IMR-90 (cell line): Measurements from ENCODE around the gene UTP11. TPM values are rescaled to one million over a fixed set of nuclear protein-coding genes. Genes with fewer than 3 reads are reported as not detected.
A peak's percentile ranks its signal among the peaks of the same experiment; 100 is the strongest.

Experiments used
- ATAC-seq: fragments of 200-7000 bp; cut with Tn5 transposase; 2 replicates; pipeline ENCODE4 v1.9.1; 2020; ENCODE audit warnings: low read depth, mild to moderate bottlenecking, moderate library complexity
- BruUV-seq: library from RNA; stranded (reverse); fragments of 400-500 nt; replicated peaks from 2 replicates; lab custom pipeline; 2021; lab: Mats Ljungman, UMichigan
- CTCF ChIA-PET: fragments of 300-600 bp; formaldehyde crosslinking; extraction: SDS; loops from one replicate; lab custom pipeline; 2021; ENCODE audit warnings: antibody characterized with exemption; lab: Yijun Ruan, JAX
- POLR2A ChIA-PET: fragments of 300-600 bp; sonication (Branson Sonifier 250); formaldehyde crosslinking; loops from one replicate; lab custom pipeline; 2022; ENCODE audit warnings: antibody characterized with exemption; ENCODE audit not compliant: unreplicated experiment; lab: Charles Lee
- DNase-seq: peaks from one replicate; pipeline ENCODE4 v3.0.0; 2013
- H2AFZ ChIP-seq: replicated peaks from 2 replicates; pipeline ENCODE3; 2013; ENCODE audit warnings: low read length, mild to moderate bottlenecking; ENCODE audit not compliant: poor library complexity
- H2AK5ac ChIP-seq: 2 replicates; pipeline ENCODE4 v1.6.1; 2013; ENCODE audit warnings: low read depth, low read length, inconsistent platforms
- H2AK9ac ChIP-seq: replicated peaks from 2 replicates; pipeline ENCODE3; 2013; ENCODE audit warnings: mild to moderate bottlenecking, low read depth, low read length, moderate library complexity; ENCODE audit not compliant: poor library complexity
- H2BK120ac ChIP-seq: 2 replicates; pipeline ENCODE4 v1.6.1; 2013; ENCODE audit warnings: low read depth, low read length, inconsistent platforms
- H2BK15ac ChIP-seq: 3 replicates; pipeline ENCODE4 v1.6.1; 2013; ENCODE audit warnings: low read depth, low read length, inconsistent platforms
- H2BK20ac ChIP-seq: 2 replicates; pipeline ENCODE4 v1.6.1; 2013; ENCODE audit warnings: low read depth, mild to moderate bottlenecking, inconsistent platforms, low read length, moderate library complexity
- H2BK5ac ChIP-seq: 2 replicates; pipeline ENCODE4 v1.6.1; 2013; ENCODE audit warnings: mild to moderate bottlenecking, low read depth, low read length, inconsistent platforms; ENCODE audit not compliant: poor library complexity, severe bottlenecking
- H3K14ac ChIP-seq: replicated peaks from 2 replicates; pipeline ENCODE4 v1.6.1; 2013; ENCODE audit warnings: low read depth, low read length, inconsistent platforms
- H3K18ac ChIP-seq: 2 replicates; pipeline ENCODE4 v1.6.1; 2013; ENCODE audit warnings: low read depth, low read length, control low read depth
- H3K23ac ChIP-seq: 2 replicates; pipeline ENCODE4 v1.6.1; 2013; ENCODE audit warnings: low read depth, low read length, inconsistent platforms
- H3K27ac ChIP-seq: 2 replicates; pipeline ENCODE4 v1.5.1; 2013; ENCODE audit warnings: mild to moderate bottlenecking, control low read depth, low read length; ENCODE audit not compliant: insufficient read depth
- H3K27me3 ChIP-seq: 2 replicates; pipeline ENCODE4 v1.6.1; 2013; ENCODE audit warnings: low read length; ENCODE audit not compliant: control insufficient read depth, insufficient read depth
- H3K36me3 ChIP-seq: 2 replicates; pipeline ENCODE4 v1.6.1; 2013; ENCODE audit warnings: low read length, mixed read lengths; ENCODE audit not compliant: control insufficient read depth, insufficient read depth
- H3K4ac ChIP-seq: 2 replicates; pipeline ENCODE4 v1.6.1; 2013; ENCODE audit warnings: low read depth, low read length, inconsistent platforms
- H3K4me1 ChIP-seq: 2 replicates; pipeline ENCODE4 v1.6.1; 2013; ENCODE audit warnings: low read length, mixed read lengths; ENCODE audit not compliant: control insufficient read depth, insufficient read depth
- H3K4me2 ChIP-seq: 2 replicates; pipeline ENCODE4 v1.6.1; 2013; ENCODE audit warnings: low read depth, mild to moderate bottlenecking, control low read depth, low read length, moderate library complexity
- H3K4me3 ChIP-seq: 2 replicates; pipeline ENCODE4 v1.5.1; 2013; ENCODE audit warnings: low read depth, mild to moderate bottlenecking, control low read depth, low read length, moderate library complexity; ENCODE audit not compliant: insufficient read depth
- H3K56ac ChIP-seq: 2 replicates; pipeline ENCODE4 v1.6.1; 2013; ENCODE audit warnings: low read length, inconsistent platforms; ENCODE audit not compliant: insufficient read depth; ENCODE audit errors: extremely low read depth
- H3K79me1 ChIP-seq, 2 experiments: 2 replicates each; pipeline ENCODE4 v1.6.1; 2013; ENCODE audit warnings: low read length in 2 of 2, inconsistent platforms in 1 of 2, low read depth in 1 of 2
- H3K9ac ChIP-seq: 2 replicates; pipeline ENCODE4 v1.6.1; 2013; ENCODE audit warnings: low read depth, low read length, control low read depth
- H3K9me1 ChIP-seq: 2 replicates; pipeline ENCODE4 v1.6.1; 2013; ENCODE audit warnings: low read length, inconsistent platforms; ENCODE audit not compliant: insufficient read depth
- H3K9me3 ChIP-seq: 2 replicates; pipeline ENCODE4 v1.6.1; 2013; ENCODE audit warnings: low read length; ENCODE audit not compliant: control insufficient read depth, insufficient read depth
- H4K20me1 ChIP-seq: 2 replicates; pipeline ENCODE4 v1.6.1; 2013; ENCODE audit warnings: low read length, inconsistent platforms; ENCODE audit not compliant: insufficient read depth
- H4K5ac ChIP-seq: 2 replicates; pipeline ENCODE4 v1.6.1; 2013; ENCODE audit warnings: mild to moderate bottlenecking, low read depth, low read length, control low read depth
- H4K8ac ChIP-seq, 2 experiments: 2 replicates each; pipeline ENCODE4 v1.6.1; 2013; ENCODE audit warnings: low read depth in 2 of 2, low read length in 2 of 2, control low read depth in 1 of 2, inconsistent platforms in 1 of 2
- H4K91ac ChIP-seq: 2 replicates; pipeline ENCODE4 v1.6.1; 2013; ENCODE audit warnings: low read depth, low read length, inconsistent platforms; ENCODE audit not compliant: insufficient read depth
- CEBPB ChIP-seq: IDR thresholded peaks from 2 replicates; pipeline ENCODE4 v1.6.1; 2012; ENCODE audit warnings: low read depth, low read length, improper control_type of control experiment
- CTCF ChIP-seq: conservative IDR thresholded peaks from 2 replicates; pipeline ENCODE4 v1.5.1; 2012; ENCODE audit warnings: mild to moderate bottlenecking, low read depth, low read length, improper control_type of control experiment
- RCOR1 ChIP-seq: IDR thresholded peaks from 2 replicates; pipeline ENCODE4 v1.6.1; 2012; ENCODE audit warnings: mild to moderate bottlenecking, low read length, improper control_type of control experiment; ENCODE audit not compliant: insufficient replicate concordance
- WGBS, 2 experiments: methylation state at CpG; one replicate each; pipeline versions ENCODE4 v1.1.5 to v1.1.7; 2013; ENCODE audit warnings: missing lambda C conversion rate in 2 of 2; ENCODE audit not compliant: insufficient read length in 1 of 2; ENCODE audit errors: extremely low coverage in 2 of 2; 5-methylcytosine and 5-hydroxymethylcytosine counted together
- dilution Hi-C: fragments of 300-500 bp; cut with HindIII; formaldehyde crosslinking; loops from one replicate; pipeline ENCODE4 v1.14.3; 2018; ENCODE audit warnings: low sequenced_read_pairs; ENCODE audit not compliant: unreplicated experiment
- in situ Hi-C: fragments of 300-500 bp; cut with MboI; formaldehyde crosslinking; loops from 3 replicates; pipeline ENCODE4 v1.14.3; 2019; ENCODE audit warnings: low sequenced_read_pairs, inconsistent platforms, mixed read lengths
- intact Hi-C: fragments of 100-400 bp; cut with micrococcal nuclease; formaldehyde crosslinking; loops from 2 replicates; pipeline ENCODE4 v1.10.0; 2022
- polyA plus RNA-seq, 3 experiments: library from polyadenylated mRNA; depleted of rRNA; stranded (reverse); fragments of >200 nt; gene quantifications; 2 replicates each; pipeline ENCODE4 v1.2.3, GENCODE V29; 2012; ENCODE audit warnings: low replicate concordance in 1 of 3
- total RNA-seq: library from RNA; depleted of rRNA; stranded (reverse); fragments of >200 nt; gene quantifications from 2 replicates; pipeline ENCODE4 v1.2.3, GENCODE V29; 2012

UTP11 gene
- total and polyA plus RNA-seq, 2 of the 4 experiments (the other 2 are of a cell fraction) = 22.0 to 27.8 TPM

DNA sequence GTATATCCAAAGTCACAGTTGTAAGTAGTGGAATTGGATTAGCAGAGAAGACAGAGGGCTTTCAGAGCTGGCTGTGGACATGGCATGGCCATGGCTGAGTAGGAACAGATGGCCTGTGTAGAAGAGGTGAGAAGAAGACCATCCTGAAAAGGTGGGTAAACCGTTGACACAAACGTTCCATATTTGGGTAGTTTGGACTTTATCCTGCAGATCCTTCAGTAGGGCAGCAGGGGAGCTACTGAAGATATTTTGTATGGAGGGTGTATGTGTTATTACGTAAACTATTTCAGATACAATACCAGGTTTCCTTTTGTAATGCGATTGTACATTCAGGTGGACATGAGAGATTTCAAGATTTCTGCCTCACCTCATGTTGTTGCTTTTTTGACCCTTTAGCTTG is 1.6 kb downstream of the UTP11 start:
- Histone ChIP-seq H4K20me1 (0 out of 2 replicates have a peak, but pooled peaks cover 15% of the 10 kb centered on the region), H2AK5ac (no peak overlapping the region), H3K4me1 (peaks cover 4% of the 10 kb centered on the region; the same call in 1 of the 2 replicates), H2BK15ac (no peak overlapping the region), H3K9me3 (no peaks in the 10 kb centered on the region), H3K27ac (no peak overlapping the region), H3K18ac (no peak overlapping the region), H2BK5ac (no peak overlapping the region), H4K91ac (no peak overlapping the region), H3K9me1 (0 out of 2 replicates have a peak, but pooled peaks cover under 1% of the 10 kb centered on the region), H3K4me3 (no peak overlapping the region), H2AK9ac (no peak overlapping the region), H3K56ac (no peak overlapping the region), H3K4ac (no peak overlapping the region), H2BK20ac (no peak overlapping the region), H3K14ac (no peak overlapping the region), H4K8ac (no peak overlapping the region), H3K79me1 (peaks cover 30 to 49% of the 10 kb centered on the region in 2 experiments), H2AFZ (no peak overlapping the region), H3K4me2 (peak overlapping the region; percentile 45; the same call in 1 of the 2 replicates), H3K23ac (no peak overlapping the region), H3K36me3 (peaks cover 14% of the 10 kb centered on the region), H2BK120ac (no peak overlapping the region), H3K27me3 (no peaks in the 10 kb centered on the region), H4K5ac (no peak overlapping the region), H3K9ac (no peak overlapping the region)
- TF ChIP-seq RCOR1 = no peak
- 0 out of 2 replicates have a peak, but pooled peaks have one; percentile 12 for TF ChIP-seq CEBPB
- peak; percentile 22; the same call in 1 of the 2 replicates for TF ChIP-seq CTCF
- BruUV-seq = no TSS peak
- in situ Hi-C loops = loop anchor here (25.0 kb wide), 3 partner anchors 427 to 1552 kb away; partner anchors contain the start of genes GNL2, MRPS15 and OSCP1
- dilution Hi-C loops = no loop called here
- no CpG with 5 or more reads among the region's 4 CpGs for WGBS, 2 experiments
- ATAC-seq = no peak
- POLR2A ChIA-PET = no interaction called here
- no peak for DNase-seq
- intact Hi-C loops = no loop called here
- CTCF ChIA-PET = interaction anchor here (0.5 to 0.8 kb wide), 3 partner anchors 12 to 967 kb away, joined by 3 to 4 read pairs (median 3); no protein-coding TSS in a partner anchor
